CD4-positive, alpha-beta T cell (primary cell): ENCODE results near the gene PRKG1. TPM values are rescaled to one million over a fixed set of nuclear protein-coding genes. Genes with fewer than 3 reads are reported as not detected.

ENCODE experiments used
- ATAC-seq: fragments of 200-7000 bp; cut with Tn5 transposase; one replicate; pipeline ENCODE4 v1.10.0; 2022; ENCODE audit warnings: mild to moderate bottlenecking; ENCODE audit not compliant: poor library complexity
- CTCF ChIA-PET: fragments of 350-600 bp; sonication (Branson Sonifier 250); formaldehyde crosslinking; loops from one replicate; lab custom pipeline; 2021; ENCODE audit warnings: antibody characterized with exemption, inconsistent platforms; lab: Charles Lee
- POLR2A ChIA-PET: fragments of 350-600 bp; sonication (Branson Sonifier 250); formaldehyde crosslinking; loops from one replicate; lab custom pipeline; 2021; ENCODE audit warnings: antibody characterized with exemption, inconsistent platforms; lab: Charles Lee
- DNase-seq, 14 experiments: peaks; one replicate each; pipeline ENCODE4 v3.0.0-alpha.2; 2013 to 2020; ENCODE audit warnings: mixed read lengths in 2 of 14
- H3K27ac ChIP-seq, 2 donors: one replicate each; pipeline versions ENCODE4 v1.5.1 to v1.7.0; 2013; ENCODE audit warnings: low read length in 2 of 2, low read depth in 1 of 2, mild to moderate bottlenecking in 1 of 2
- H3K27me3 ChIP-seq, 2 experiments: 1 replicate in 1 of 2; 2 replicates in 1 of 2; pipeline versions ENCODE4 v1.6.1 to v1.7.0; 2013; ENCODE audit warnings: low read length in 2 of 2, control low read depth in 1 of 2, mild to moderate bottlenecking in 1 of 2, moderate library complexity in 1 of 2; ENCODE audit not compliant: insufficient read depth in 2 of 2, control insufficient read depth in 1 of 2
- H3K36me3 ChIP-seq: one replicate; pipeline ENCODE4 v1.6.1; 2013; ENCODE audit warnings: low read length, control low read depth; ENCODE audit not compliant: insufficient read depth
- H3K4me1 ChIP-seq: one replicate; pipeline ENCODE4 v1.6.1; 2013; ENCODE audit warnings: low read length, control low read depth; ENCODE audit not compliant: insufficient read depth
- H3K4me3 ChIP-seq: one replicate; pipeline ENCODE4 v1.5.1; 2013; ENCODE audit warnings: mild to moderate bottlenecking, low read length, moderate library complexity
- H3K9me3 ChIP-seq, 2 experiments: 1 replicate in 1 of 2; 2 replicates in 1 of 2; pipeline versions ENCODE4 v1.6.1 to v1.7.0; 2013; ENCODE audit warnings: low read length in 2 of 2, mild to moderate bottlenecking in 2 of 2, control low read depth in 1 of 2, moderate library complexity in 1 of 2; ENCODE audit not compliant: control insufficient read depth in 1 of 2, insufficient read depth in 1 of 2
- H3K27ac Mint-ChIP-seq: one replicate; pipeline ENCODE4 v1.8.0; 2020; ENCODE audit warnings: mixed read lengths
- H3K27me3 Mint-ChIP-seq: one replicate; pipeline ENCODE4 v1.8.0; 2021; ENCODE audit warnings: mixed read lengths
- H3K36me3 Mint-ChIP-seq: one replicate; pipeline ENCODE4 v1.8.0; 2021; ENCODE audit warnings: low read depth, mixed read lengths
- H3K4me1 Mint-ChIP-seq: one replicate; pipeline ENCODE4 v1.8.0; 2021; ENCODE audit warnings: low read depth, mixed read lengths
- H3K4me3 Mint-ChIP-seq: one replicate; pipeline ENCODE4 v1.8.0; 2020; ENCODE audit warnings: mild to moderate bottlenecking, mixed read lengths
- H3K9me3 Mint-ChIP-seq: one replicate; pipeline ENCODE4 v1.8.0; 2020; ENCODE audit warnings: mixed read lengths
- intact Hi-C, 2 experiments: fragments of 100-400 bp; cut with DNase I in 1 of 2; cut with micrococcal nuclease in 1 of 2; formaldehyde crosslinking; loops; one replicate each; pipeline versions ENCODE4 v1.15.1 to v1.9.0; 2023 to 2025; cut with DNase I, micrococcal nuclease
- total RNA-seq, 174 experiments: library from RNA in 2 of 174; stranded (reverse) in 2 of 174; gene quantifications; one replicate each; pipeline ENCODE4 v1.2.3 and lab custom pipeline; 2021 to 2026
- TF ChIP-seq, protein P1 (sequence below): fragments of 200-600 bp; IDR thresholded peaks from one replicate; pipeline ENCODE4 v1.8.0; 2022; ENCODE audit warnings: antibody characterized with exemption, mild to moderate bottlenecking

PRKG1 gene
- total RNA-seq, 2 experiments from 2014 or later, result 0.31 TPM; not detected in 1

DNA sequence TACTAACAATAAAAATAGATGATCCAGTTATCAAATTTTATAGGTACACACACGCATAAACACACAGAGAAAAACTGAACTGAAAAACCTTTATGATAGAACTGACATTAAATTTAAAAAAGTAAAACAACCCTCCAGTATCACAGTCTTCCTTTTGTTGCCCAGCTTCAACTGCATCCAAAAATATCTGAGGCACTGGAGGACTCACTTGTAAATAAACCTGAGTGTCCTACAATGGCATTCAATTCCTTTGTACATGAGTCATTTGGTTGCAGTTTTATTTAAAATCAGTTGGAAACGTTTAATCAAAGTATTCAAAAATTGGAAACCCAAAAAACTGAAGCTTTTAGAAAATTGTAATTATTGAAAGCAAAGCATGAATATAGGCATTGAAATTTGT lies 890.3 kb downstream of the PRKG1 start:
- Histone ChIP-seq H3K27ac (no peak overlapping the region), H3K4me3 (no peak overlapping the region), H3K9me3 (no peaks in the 10 kb centered on the region), H3K27me3 (no peaks in the 10 kb centered on the region), H3K36me3 (no peaks in the 10 kb centered on the region), H3K4me1 (no peaks in the 10 kb centered on the region)
- Mint-ChIP-seq H3K27ac (no peak overlapping the region), H3K27me3 (peaks cover 26% of the 10 kb centered on the region), H3K9me3 (peaks cover 3% of the 10 kb centered on the region), H3K4me1 (no peaks in the 10 kb centered on the region), H3K4me3 (no peak overlapping the region), H3K36me3 (no peaks in the 10 kb centered on the region)
- TF ChIP-seq, protein P1, sequence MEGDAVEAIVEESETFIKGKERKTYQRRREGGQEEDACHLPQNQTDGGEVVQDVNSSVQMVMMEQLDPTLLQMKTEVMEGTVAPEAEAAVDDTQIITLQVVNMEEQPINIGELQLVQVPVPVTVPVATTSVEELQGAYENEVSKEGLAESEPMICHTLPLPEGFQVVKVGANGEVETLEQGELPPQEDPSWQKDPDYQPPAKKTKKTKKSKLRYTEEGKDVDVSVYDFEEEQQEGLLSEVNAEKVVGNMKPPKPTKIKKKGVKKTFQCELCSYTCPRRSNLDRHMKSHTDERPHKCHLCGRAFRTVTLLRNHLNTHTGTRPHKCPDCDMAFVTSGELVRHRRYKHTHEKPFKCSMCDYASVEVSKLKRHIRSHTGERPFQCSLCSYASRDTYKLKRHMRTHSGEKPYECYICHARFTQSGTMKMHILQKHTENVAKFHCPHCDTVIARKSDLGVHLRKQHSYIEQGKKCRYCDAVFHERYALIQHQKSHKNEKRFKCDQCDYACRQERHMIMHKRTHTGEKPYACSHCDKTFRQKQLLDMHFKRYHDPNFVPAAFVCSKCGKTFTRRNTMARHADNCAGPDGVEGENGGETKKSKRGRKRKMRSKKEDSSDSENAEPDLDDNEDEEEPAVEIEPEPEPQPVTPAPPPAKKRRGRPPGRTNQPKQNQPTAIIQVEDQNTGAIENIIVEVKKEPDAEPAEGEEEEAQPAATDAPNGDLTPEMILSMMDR, result no peak
- intact Hi-C loops, result no loop called here
- no peak for ATAC-seq
- POLR2A ChIA-PET, result no interaction called here
- CTCF ChIA-PET, result no interaction called here
- DNase-seq, result no peak

DNA sequence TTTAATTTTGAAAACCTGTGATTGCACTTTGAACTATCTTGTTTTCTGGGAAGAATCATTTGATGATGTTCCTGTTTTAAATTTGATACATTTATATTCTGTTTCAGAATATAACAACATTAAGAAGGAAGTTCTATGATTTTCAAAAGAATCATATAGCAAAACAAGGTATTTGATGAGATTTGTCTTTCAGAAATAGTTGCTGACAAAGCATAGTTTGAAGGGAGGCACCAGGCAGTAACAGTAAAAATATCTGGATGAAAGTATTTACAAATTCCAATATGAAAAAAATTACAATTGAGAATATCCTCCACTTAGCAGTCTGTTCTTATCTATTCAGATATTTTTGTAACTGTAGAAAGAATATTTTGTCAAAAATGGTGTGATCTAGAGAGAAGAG lies 891.2 kb downstream of the PRKG1 start:
- intact Hi-C loops, result no loop called here
- TF ChIP-seq, protein P1, result no peak
- no peak overlapping the region for H3K27ac Mint-ChIP-seq
- H3K4me1 Mint-ChIP-seq, result no peaks in the 10 kb centered on the region
- Histone ChIP-seq H3K27ac (no peak overlapping the region), H3K4me3 (no peak overlapping the region), H3K27me3 (no peaks in the 10 kb centered on the region), H3K9me3 (no peaks in the 10 kb centered on the region), H3K36me3 (no peaks in the 10 kb centered on the region), H3K4me1 (no peaks in the 10 kb centered on the region)
- ATAC-seq (no peak), DNase-seq (no peak)
- CTCF ChIA-PET, result no interaction called here
- H3K4me3 Mint-ChIP-seq, result no peak overlapping the region
- H3K36me3 Mint-ChIP-seq, result no peaks in the 10 kb centered on the region
- peaks cover 25% of the 10 kb centered on the region for H3K27me3 Mint-ChIP-seq
- POLR2A ChIA-PET, result no interaction called here
- H3K9me3 Mint-ChIP-seq, result peaks cover 3% of the 10 kb centered on the region

- Mint-ChIP-seq H3K27ac (no peak overlapping the region), H3K4me1 (no peaks in the 10 kb centered on the region), H3K36me3 (no peaks in the 10 kb centered on the region), H3K9me3 (no peaks in the 10 kb centered on the region), H3K4me3 (no peak overlapping the region), H3K27me3 (peaks cover 4% of the 10 kb centered on the region)
- H3K36me3 ChIP-seq, result no peaks in the 10 kb centered on the region
- TF ChIP-seq, protein P1, result no peak
- CTCF ChIA-PET, result no interaction called here
- H3K4me3 ChIP-seq, result no peak overlapping the region
- ATAC-seq (no peak), DNase-seq (no peak)
- no peaks in the 10 kb centered on the region for H3K27me3 ChIP-seq
- no peaks in the 10 kb centered on the region for H3K9me3 ChIP-seq
- POLR2A ChIA-PET, result no interaction called here
- no peaks in the 10 kb centered on the region for H3K4me1 ChIP-seq
- intact Hi-C loops, result no loop called here
- no peak overlapping the region for H3K27ac ChIP-seq
Observed at GRCh38 chr10:51972733-51973346, 898.6 kb downstream of the PRKG1 start.
